ENCODE results near the gene LDB1. TPM values are rescaled to one million over a fixed set of nuclear protein-coding genes. Genes with fewer than 3 reads are reported as not detected.

The LDB1 gene
- total RNA-seq = 52.1 and 97.8 TPM in 2 replicates

GRCh38 chr10:102120142-102120990 is at the start of gene LDB1:
LDB1 (minus strand) TSS chr10:102120368; CDS start chr10:102120110, 258 bp downstream.

GRCh38 chr10:102151774-102152544 is 31.8 kb upstream of the LDB1 start, which contains the start of gene NOLC1:
NOLC1 (plus strand) TSS chr10:102152389; CDS start chr10:102152411, 22 bp downstream.

GRCh38 chr10:102132563-102133372 is 12.6 kb upstream of the LDB1 start, which contains the start of gene PPRC1:
PPRC1 (plus strand) TSS chr10:102133040; CDS start chr10:102133069, 29 bp downstream.

GRCh38 chr10:102064868-102065560 is 55.2 kb downstream of the LDB1 start, which contains the start of gene HPS6:
HPS6 (plus strand) TSS chr10:102065349; CDS start chr10:102065475, 126 bp downstream.

Small RNAs within 50 kb of the gene (small RNA-seq; reads per million reads assigned to genes)
- not detected for gene AL500527.1
- gene AL500527.2 = not detected

Other genes with a start within 250 kb of the LDB1 start
- 12.2 and 47.1 TPM in 2 replicates for gene ARMH3, start 64.2 kb downstream of the LDB1 start, total RNA-seq
- 40.2 and 41.2 TPM in 2 replicates for gene HPS6, start 55.0 kb downstream of the LDB1 start, total RNA-seq
- gene PPRC1, start 12.7 kb upstream of the LDB1 start, total RNA-seq = 18.5 and 25.3 TPM in 2 replicates
- 16.1 and 17.9 TPM in 2 replicates for gene NOLC1, start 32.0 kb upstream of the LDB1 start, total RNA-seq
- gene ELOVL3, start 105.9 kb upstream of the LDB1 start, total RNA-seq = not detected in 2 replicates
- gene PITX3, start 121.1 kb upstream of the LDB1 start, total RNA-seq = not detected in 2 replicates
- 46.7 and 72.2 TPM in 2 replicates for gene GBF1, start 125.2 kb upstream of the LDB1 start, total RNA-seq

Measured in placental epithelial cell (primary cell).